Heart left ventricle (tissue), 16 donors: Measurements from ENCODE around the gene YWHAE. TPM values are rescaled to one million over a fixed set of nuclear protein-coding genes. Genes with fewer than 3 reads are reported as not detected.

ENCODE experiments used
- ATAC-seq, 4 donors: fragments of 200-7000 bp; cut with Tn5 transposase; one replicate each; pipeline ENCODE4 v1.9.1; 2020 to 2022; ENCODE audit warnings: moderate library complexity in 4 of 4, mild to moderate bottlenecking in 3 of 4, moderate number of reproducible peaks in 1 of 4
- DNase-seq, 5 donors: peaks; one replicate each; pipeline ENCODE4 v3.0.0-alpha.2; 2020
- H3K27ac ChIP-seq, 12 donors: fragments of 200-600 bp; sonication (generic) in 4 of 12; one replicate each; pipeline versions ENCODE4 v1.5.0 to v1.8.0; 2016 to 2022; ENCODE audit warnings: mild to moderate bottlenecking in 2 of 12
- H3K27me3 ChIP-seq, 9 donors: fragments of 200-600 bp; sonication (generic) in 2 of 9; one replicate each; pipeline versions ENCODE4 v1.5.1 to v1.8.0; 2016 to 2022; ENCODE audit warnings: mild to moderate bottlenecking in 3 of 9
- H3K36me3 ChIP-seq, 9 donors: fragments of 200-600 bp; sonication (generic) in 2 of 9; one replicate each; pipeline versions ENCODE4 v1.5.0 to v1.8.0; 2018 to 2022; ENCODE audit warnings: mild to moderate bottlenecking in 2 of 9
- H3K4me1 ChIP-seq, 12 donors: fragments of 200-600 bp; sonication (generic) in 4 of 12; one replicate each; pipeline versions ENCODE4 v1.5.0 to v1.8.0; 2016 to 2022; ENCODE audit warnings: mild to moderate bottlenecking in 3 of 12
- H3K4me3 ChIP-seq, 12 donors: fragments of 200-600 bp; sonication (generic) in 4 of 12; one replicate each; pipeline versions ENCODE4 v1.5.0 to v1.8.0; 2017 to 2022; ENCODE audit warnings: mild to moderate bottlenecking in 9 of 12, moderate library complexity in 4 of 12
- H3K9me3 ChIP-seq, 12 donors: fragments of 200-600 bp; sonication (generic) in 4 of 12; one replicate each; pipeline versions ENCODE4 v1.5.0 to v1.8.0; 2016 to 2022; ENCODE audit warnings: mild to moderate bottlenecking in 1 of 12
- POLR2A ChIP-seq, 2 donors: fragments of 450-650 bp; IDR thresholded peaks; one replicate each; pipeline ENCODE4 v1.6.1; 2017; ENCODE audit warnings: antibody characterized with exemption in 2 of 2, mild to moderate bottlenecking in 2 of 2, moderate library complexity in 2 of 2
- WGBS, 4 donors: extraction: QIAGEN DNeasy Blood & Tissue Kit in 2 of 4; methylation state at CpG; one replicate each; pipeline versions ENCODE4 v1.1.5 to v1.1.7; 2013 to 2018; 5-methylcytosine and 5-hydroxymethylcytosine counted together
- intact Hi-C, 10 donors: fragments of 100-400 bp; cut with DNase I; formaldehyde crosslinking; loops; one replicate each; pipeline versions ENCODE4 v1.11.1 to v1.14.2; 2022
- polyA plus RNA-seq, 2 donors: library from polyadenylated mRNA; stranded (reverse); fragments of 200-250 nt; gene quantifications; one replicate each; pipeline ENCODE4 v1.2.3, GENCODE V29; 2013
- total RNA-seq, 9 donors: library from RNA; depleted of rRNA in 2 of 9; stranded (reverse); fragments of >200 nt in 2 of 9; fragmentation: NEBNext Ultra II Directional in 3 of 9; extraction: Animal tissue kit (Norgen Biotek cat#: 25700) in 3 of 9; gene quantifications; one replicate each; pipeline versions ENCODE4 v1.1.0 to v1.2.4, GENCODE V29; 2016 to 2023
- TF ChIP-seq, protein P1 (sequence below), 12 donors: fragments of 200-600 bp; sonication (generic) in 4 of 12; IDR thresholded peaks; one replicate each; pipeline versions ENCODE4 v1.5.0 to v1.8.0; 2018 to 2022; ENCODE audit warnings: antibody characterized with exemption in 12 of 12, mild to moderate bottlenecking in 5 of 12
- donor health status: ischemic (EF 13 %, LVEDD 7.1; RV severe dilation, severe dysfunction).
- donor health status: healthy with polysubstance abuse.
- donor health status: DM: no; HTN: yes; CAD: no.
- donor health status: DM: no; HTN: no; CAD: no.
- donor health status: ischemic (EF 25% LVEDD 6.9; RV normal size, moderate dysfunction).
- donor health status: ischemic (EF 25% LVEDD 5.7; RV mildly dilated, moderate dysfunction).
- donor health status: healthy.
- donor health status: DM: yes; HTN: yes; CAD: no.
- donor health status: ischemic (EF 35%, LVEDD 5.7; RV mildly dilated, moderate dysfunction).
- donor health status: nonischemic (EF 11% LVEDD 7.7; RV severe dilation, severe dysfunction).
- donor health status: DM: yes; HTN: yes; CAD: no.
- donor health status: PGD.
- donor health status: ischemic (EF 29% LVEDD 5.4; RV normal size, mild dysfunction).
- donor health status: nonischemic (EF 23%, LVEDD 6.1; RV moderate dilation, normal function).

The YWHAE gene
- total and polyA plus RNA-seq, 11 donors: 401 to 1,150 (median 618) TPM

- peaks cover 0 to 11% (median 0%) of the 10 kb centered on the region in 12 donors for H3K4me1 ChIP-seq
- intact Hi-C loops: loop anchor here in 1 of 10 donors (10.0 kb wide), 1 partner anchor 198 kb away; no protein-coding TSS in a partner anchor
- H3K4me3 ChIP-seq: no peak overlapping the region
- ATAC-seq: no peak
- no peaks in the 10 kb centered on the region for H3K27me3 ChIP-seq
- 74 to 81% (median 77%) methylated on average over 10 of the region's 10 CpGs for WGBS, 4 donors
- no peak for DNase-seq
- H3K9me3 ChIP-seq: no peaks in the 10 kb centered on the region
- H3K27ac ChIP-seq: no peak overlapping the region
- H3K36me3 ChIP-seq: no peaks in the 10 kb centered on the region
- TF ChIP-seq, protein P1, sequence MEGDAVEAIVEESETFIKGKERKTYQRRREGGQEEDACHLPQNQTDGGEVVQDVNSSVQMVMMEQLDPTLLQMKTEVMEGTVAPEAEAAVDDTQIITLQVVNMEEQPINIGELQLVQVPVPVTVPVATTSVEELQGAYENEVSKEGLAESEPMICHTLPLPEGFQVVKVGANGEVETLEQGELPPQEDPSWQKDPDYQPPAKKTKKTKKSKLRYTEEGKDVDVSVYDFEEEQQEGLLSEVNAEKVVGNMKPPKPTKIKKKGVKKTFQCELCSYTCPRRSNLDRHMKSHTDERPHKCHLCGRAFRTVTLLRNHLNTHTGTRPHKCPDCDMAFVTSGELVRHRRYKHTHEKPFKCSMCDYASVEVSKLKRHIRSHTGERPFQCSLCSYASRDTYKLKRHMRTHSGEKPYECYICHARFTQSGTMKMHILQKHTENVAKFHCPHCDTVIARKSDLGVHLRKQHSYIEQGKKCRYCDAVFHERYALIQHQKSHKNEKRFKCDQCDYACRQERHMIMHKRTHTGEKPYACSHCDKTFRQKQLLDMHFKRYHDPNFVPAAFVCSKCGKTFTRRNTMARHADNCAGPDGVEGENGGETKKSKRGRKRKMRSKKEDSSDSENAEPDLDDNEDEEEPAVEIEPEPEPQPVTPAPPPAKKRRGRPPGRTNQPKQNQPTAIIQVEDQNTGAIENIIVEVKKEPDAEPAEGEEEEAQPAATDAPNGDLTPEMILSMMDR (IDR thresholded peaks at IDR 0.05): no peak
- TF ChIP-seq POLR2A (IDR thresholded peaks at IDR 0.05): no peak
Observed at GRCh38 chr17:1322480-1322879, 77.5 kb downstream of the YWHAE start.

- Histone ChIP-seq H3K9me3 (no peaks in the 10 kb centered on the region), H3K27me3 (no peaks in the 10 kb centered on the region), H3K4me3 (no peak overlapping the region), H3K4me1 (peaks cover 0 to 11% (median 0%) of the 10 kb centered on the region in 12 donors), H3K36me3 (no peaks in the 10 kb centered on the region), H3K27ac (no peak overlapping the region)
- WGBS, 4 donors: 65 to 76% (median 70%) methylated on average over 6 of the region's 6 CpGs
- DNase-seq: no peak
- TF ChIP-seq POLR2A (IDR thresholded peaks at IDR 0.05): no peak
- TF ChIP-seq, protein P1 (IDR thresholded peaks at IDR 0.05): no peak
- no peak for ATAC-seq
- intact Hi-C loops: loop anchor here in 1 of 10 donors (10.0 kb wide), 1 partner anchor 197 kb away; no protein-coding TSS in a partner anchor
Observed at GRCh38 chr17:1322014-1322428, 78.0 kb downstream of the YWHAE start.

DNA sequence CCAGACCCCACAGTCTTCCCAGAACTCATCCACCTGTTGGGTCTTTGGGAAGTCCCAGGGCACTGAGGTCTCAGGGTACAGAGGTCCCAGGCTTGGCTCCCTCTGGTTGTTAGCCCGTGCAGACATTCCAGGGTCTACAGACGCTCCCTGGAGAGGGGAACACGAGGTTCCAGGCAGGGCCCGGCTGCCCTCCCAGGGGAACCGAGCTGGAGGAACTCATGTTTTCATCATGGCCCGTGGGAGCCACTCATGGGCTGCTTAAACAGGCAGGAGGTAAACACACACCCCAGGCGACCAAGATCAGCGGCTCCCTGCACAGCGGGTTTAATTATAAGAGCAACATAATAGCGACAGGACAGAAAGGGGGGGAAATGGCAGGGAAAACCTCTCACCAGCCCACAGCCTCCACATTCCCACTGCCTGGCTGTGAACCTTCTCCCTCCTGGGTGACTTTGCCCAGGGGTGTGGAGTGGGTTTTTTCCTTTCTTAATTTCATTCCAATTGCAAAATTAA, 84.1 kb downstream of the YWHAE start:
- 45 to 62% (median 53%) methylated on average over 9 to 10 of the region's 10 CpGs for WGBS, 4 donors
- no peak overlapping the region for H3K4me3 ChIP-seq
- peak overlapping the region in 7 of 12 donors; percentile 24 to 64 (median 44) for H3K27ac ChIP-seq
- TF ChIP-seq POLR2A (IDR thresholded peaks at IDR 0.05): no peak
- TF ChIP-seq, protein P1 (IDR thresholded peaks at IDR 0.05): no peak
- intact Hi-C loops: no loop called here
- no peaks in the 10 kb centered on the region for H3K9me3 ChIP-seq
- DNase-seq (peak in 3 of 5 donors; percentile 32 to 78 (median 66)), ATAC-seq (peak; percentile 29 to 55 (median 34))
- H3K4me1 ChIP-seq: peaks cover 0 to 19% (median 0%) of the 10 kb centered on the region in 12 donors
- H3K27me3 ChIP-seq: peaks cover 0 to 31% (median 0%) of the 10 kb centered on the region in 9 donors
- H3K36me3 ChIP-seq: no peaks in the 10 kb centered on the region

DNA sequence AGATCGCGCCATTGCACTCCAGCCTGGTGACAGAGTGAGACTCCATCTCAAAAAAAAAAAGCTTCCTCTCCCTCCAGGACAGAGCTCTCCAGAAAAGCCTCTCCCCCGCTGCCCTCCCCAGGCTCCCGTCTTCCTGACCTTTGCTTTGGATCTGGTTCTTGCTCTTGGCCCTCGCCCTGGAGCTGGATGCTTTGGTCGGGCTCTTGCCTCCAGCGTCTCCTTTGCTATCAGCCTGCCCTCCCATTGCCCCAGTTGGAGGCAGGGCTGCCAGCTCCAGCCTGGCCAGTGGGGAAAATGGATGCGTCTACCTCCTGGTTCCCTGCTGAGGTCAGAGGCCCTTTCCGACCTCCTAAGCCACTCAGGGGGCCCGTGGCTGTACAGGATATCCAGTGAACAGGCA, 84.6 kb downstream of the YWHAE start:
- peak overlapping the region in 7 of 12 donors; percentile 1 to 64 (median 44) for H3K27ac ChIP-seq
- no peaks in the 10 kb centered on the region for H3K36me3 ChIP-seq
- TF ChIP-seq, protein P1 (IDR thresholded peaks at IDR 0.05): no peak
- no peak for TF ChIP-seq POLR2A (IDR thresholded peaks at IDR 0.05)
- H3K9me3 ChIP-seq: no peaks in the 10 kb centered on the region
- no peak overlapping the region for H3K4me3 ChIP-seq
- peaks cover 0 to 19% (median 0%) of the 10 kb centered on the region in 12 donors for H3K4me1 ChIP-seq
- ATAC-seq (peak; percentile 74 to 91 (median 85)), DNase-seq (peak in 4 of 5 donors; percentile 34 to 71 (median 70))
- intact Hi-C loops: no loop called here
- 36 to 57% (median 47%) methylated on average over 8 to 10 of the region's 10 CpGs for WGBS, 4 donors
- peaks cover 0 to 31% (median 0%) of the 10 kb centered on the region in 9 donors for H3K27me3 ChIP-seq
